ENCODE measurements around the gene HPCAL1.
"Not testable (repeated sequence)": the region's sequence is repeated elsewhere in the genome, so short reads cannot be mapped to it uniquely, and the experiment has no call there.

HPCAL1 gene

GRCh38 chr2:10256515-10257031 lies 46.1 kb upstream of the HPCAL1 start:
- DNase-seq (ENCODE audit: low read depth): no peak
- in situ Hi-C loops (cut with HindIII; ENCODE audit: low sequenced_read_pairs): no loop called here
- TF ChIP-seq, protein P1, sequence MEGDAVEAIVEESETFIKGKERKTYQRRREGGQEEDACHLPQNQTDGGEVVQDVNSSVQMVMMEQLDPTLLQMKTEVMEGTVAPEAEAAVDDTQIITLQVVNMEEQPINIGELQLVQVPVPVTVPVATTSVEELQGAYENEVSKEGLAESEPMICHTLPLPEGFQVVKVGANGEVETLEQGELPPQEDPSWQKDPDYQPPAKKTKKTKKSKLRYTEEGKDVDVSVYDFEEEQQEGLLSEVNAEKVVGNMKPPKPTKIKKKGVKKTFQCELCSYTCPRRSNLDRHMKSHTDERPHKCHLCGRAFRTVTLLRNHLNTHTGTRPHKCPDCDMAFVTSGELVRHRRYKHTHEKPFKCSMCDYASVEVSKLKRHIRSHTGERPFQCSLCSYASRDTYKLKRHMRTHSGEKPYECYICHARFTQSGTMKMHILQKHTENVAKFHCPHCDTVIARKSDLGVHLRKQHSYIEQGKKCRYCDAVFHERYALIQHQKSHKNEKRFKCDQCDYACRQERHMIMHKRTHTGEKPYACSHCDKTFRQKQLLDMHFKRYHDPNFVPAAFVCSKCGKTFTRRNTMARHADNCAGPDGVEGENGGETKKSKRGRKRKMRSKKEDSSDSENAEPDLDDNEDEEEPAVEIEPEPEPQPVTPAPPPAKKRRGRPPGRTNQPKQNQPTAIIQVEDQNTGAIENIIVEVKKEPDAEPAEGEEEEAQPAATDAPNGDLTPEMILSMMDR (IDR thresholded peaks at IDR 0.05; ENCODE audit: low read depth, low read length, missing control alignments): no peak
- no peak overlapping the region for H3K4me3 ChIP-seq (ENCODE audit: low read depth, low read length)

- no peak overlapping the region for H3K4me3 ChIP-seq (ENCODE audit: low read depth, low read length)
- DNase-seq (ENCODE audit: low read depth): no peak
- TF ChIP-seq, protein P1 (IDR thresholded peaks at IDR 0.05; ENCODE audit: low read depth, low read length, missing control alignments): no peak
- in situ Hi-C loops (cut with HindIII; ENCODE audit: low sequenced_read_pairs): no loop called here
These were observed 45.7 kb upstream of the HPCAL1 start for GRCh38 chr2:10257036-10257435.

DNA sequence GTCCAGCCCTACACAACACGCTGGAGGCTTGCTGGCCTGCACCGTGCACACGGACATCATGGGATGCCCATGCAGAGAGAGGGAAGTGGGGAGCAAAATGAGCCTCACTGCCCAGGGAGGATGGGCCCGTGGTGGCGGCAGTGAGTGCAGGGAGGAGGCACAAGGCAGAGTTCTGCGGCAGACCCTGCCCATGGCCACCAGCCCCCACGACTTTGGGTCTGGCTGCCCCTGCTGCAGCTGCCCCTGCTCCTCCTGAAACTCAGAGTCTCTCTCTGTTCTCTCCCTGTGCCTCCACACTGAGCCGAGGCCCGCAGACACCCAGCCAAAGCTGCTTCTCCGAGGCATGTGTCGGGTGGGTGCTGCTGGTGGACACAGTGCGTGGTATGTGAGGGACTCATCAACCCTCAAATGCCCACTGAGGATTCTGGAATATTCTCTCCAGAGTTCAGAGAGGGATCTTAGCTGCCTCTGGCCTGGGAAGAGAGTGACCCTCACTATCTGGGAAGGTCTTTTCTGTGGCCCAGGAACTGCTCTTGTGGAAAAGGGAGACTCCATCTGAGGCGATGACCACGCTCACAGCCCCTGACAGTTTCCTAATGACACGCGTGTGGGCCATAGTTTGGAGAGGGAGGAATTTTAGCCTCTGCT lies 45.1 kb upstream of the HPCAL1 start:
- TF ChIP-seq, protein P1 (IDR thresholded peaks at IDR 0.05; ENCODE audit: low read depth, low read length, missing control alignments): no peak
- DNase-seq (ENCODE audit: low read depth): no peak
- in situ Hi-C loops (cut with HindIII; ENCODE audit: low sequenced_read_pairs): no loop called here

GRCh38 chr2:10258326-10258725 lies 44.4 kb upstream of the HPCAL1 start:
- H3K4me3 ChIP-seq (ENCODE audit: low read depth, low read length): no peak overlapping the region
- DNase-seq (ENCODE audit: low read depth): no peak
- in situ Hi-C loops (cut with HindIII; ENCODE audit: low sequenced_read_pairs): no loop called here
- TF ChIP-seq, protein P1 (IDR thresholded peaks at IDR 0.05; ENCODE audit: low read depth, low read length, missing control alignments): no peak

More for the DNA sequence above, 45.1 kb upstream of the HPCAL1 start:
- H3K4me3 ChIP-seq (ENCODE audit: low read depth, low read length): no peak overlapping the region

GRCh38 chr2:10258726-10259125 lies 44.0 kb upstream of the HPCAL1 start:
- in situ Hi-C loops (cut with HindIII; ENCODE audit: low sequenced_read_pairs): no loop called here
- no peak overlapping the region for H3K4me3 ChIP-seq (ENCODE audit: low read depth, low read length)
- DNase-seq (ENCODE audit: low read depth): no peak
- TF ChIP-seq, protein P1 (IDR thresholded peaks at IDR 0.05; ENCODE audit: low read depth, low read length, missing control alignments): no peak

GRCh38 chr2:10260130-10260529 lies 42.6 kb upstream of the HPCAL1 start:
- TF ChIP-seq, protein P1 (IDR thresholded peaks at IDR 0.05; ENCODE audit: low read depth, low read length, missing control alignments): no peak
- no peak overlapping the region for H3K4me3 ChIP-seq (ENCODE audit: low read depth, low read length)
- no peak for DNase-seq (ENCODE audit: low read depth)
- in situ Hi-C loops (cut with HindIII; ENCODE audit: low sequenced_read_pairs): no loop called here

DNA sequence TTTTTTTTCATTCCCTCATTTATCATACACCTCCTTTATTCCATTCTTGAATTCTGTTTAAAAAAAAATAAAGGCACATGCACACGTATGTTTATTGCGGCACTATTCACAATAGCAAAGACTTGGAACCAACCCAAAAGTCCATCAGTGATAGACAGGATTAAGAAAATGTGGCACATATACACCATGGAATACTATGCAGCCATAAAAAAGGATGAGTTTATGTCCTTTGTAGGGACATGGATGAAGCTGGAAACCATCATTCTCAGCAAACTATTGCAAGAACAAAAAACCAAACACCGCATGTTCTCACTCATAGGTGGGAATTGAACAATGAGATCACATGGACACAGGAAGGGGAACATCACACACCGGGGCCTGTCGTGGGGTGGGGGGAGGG lies 39.2 kb upstream of the HPCAL1 start:
- DNase-seq (ENCODE audit: low read depth); in situ Hi-C loops (cut with HindIII; ENCODE audit: low sequenced_read_pairs); H3K4me3 ChIP-seq (ENCODE audit: low read depth, low read length): not testable (repeated sequence)

Data from astrocyte of the cerebellum (primary cell).